ENCODE measurements around the gene RTBDN.
A peak's percentile ranks its signal among the peaks of the same experiment; 100 is the strongest.

The RTBDN gene
- total RNA-seq = 0 reads per million in 2 donors

DNA sequence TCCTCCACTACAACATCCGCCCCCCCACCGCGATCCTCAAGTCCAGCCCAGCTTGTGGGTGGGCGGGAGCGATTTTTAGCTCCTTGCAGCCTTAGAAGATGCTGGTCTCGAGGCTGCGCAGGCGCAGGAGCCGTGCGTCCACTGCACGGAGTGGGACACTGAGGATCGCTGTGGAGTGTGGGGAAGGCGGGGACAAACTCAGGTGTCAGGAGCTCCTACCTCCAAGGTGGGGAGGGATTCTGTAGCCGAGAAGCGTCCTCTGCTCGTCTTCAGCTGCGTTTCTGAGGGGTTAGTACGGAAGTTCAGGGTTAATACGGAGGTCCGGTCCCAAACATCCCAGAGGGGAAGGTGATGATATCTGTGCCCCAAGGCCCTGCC, at the start of gene RTBDN:
Gene RTBDN (minus strand): TSS at position 14 of the 378 bp plus-strand sequence. CDS start 4,600 bp downstream, outside the sequence.
- no peak for DNase-seq

DNA sequence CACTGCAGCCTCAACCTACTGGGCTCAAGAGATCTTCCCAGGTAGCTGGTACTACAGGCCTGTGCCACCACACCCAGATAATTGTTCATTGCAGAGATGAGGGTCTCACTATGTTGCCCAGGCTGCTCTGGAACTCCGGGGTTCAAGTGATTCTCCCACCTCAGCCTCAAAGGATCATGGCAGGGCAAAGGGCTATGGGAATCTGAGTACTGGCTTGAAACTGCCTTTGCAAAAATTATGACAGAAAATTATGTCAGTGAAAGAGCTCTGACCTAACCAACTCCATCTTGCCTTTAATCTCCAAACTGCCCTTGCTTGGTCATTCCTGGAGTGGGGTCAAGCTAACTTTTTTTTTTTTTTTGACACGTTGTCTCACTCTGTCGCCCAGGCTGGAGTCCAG, 48.2 kb upstream of the RTBDN start:
- DNase-seq = no peak

DNA sequence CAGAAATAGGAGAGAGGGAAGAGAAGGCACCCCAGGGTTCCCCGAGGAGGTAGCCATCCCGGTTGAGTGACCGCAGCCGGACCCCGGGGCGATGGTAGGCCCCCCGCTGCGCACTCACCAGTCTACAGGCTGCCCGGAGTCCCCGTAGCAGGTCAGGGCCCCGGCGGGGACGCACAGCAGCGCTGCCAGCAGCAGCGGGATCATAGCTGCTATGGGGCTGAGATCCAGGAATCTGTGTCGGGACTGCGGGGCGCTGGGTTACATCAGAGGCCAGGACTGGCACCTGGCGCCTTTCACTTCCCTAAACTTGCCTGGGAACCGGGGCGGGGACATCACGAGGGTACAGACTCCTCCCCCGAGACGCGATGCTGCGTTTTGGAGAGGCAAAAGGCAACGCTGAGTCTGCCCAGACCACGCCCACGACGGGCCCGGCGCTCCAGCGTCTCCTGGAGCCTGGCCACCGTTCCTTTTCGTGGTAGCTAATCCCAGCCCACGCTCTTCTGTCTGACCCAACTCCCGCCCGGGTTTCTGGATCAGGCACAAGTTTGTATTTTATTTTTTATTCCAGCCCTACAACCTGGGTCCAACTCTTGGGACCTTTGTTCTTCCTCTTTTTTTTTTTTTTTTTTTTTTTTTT, 46.9 kb upstream of the RTBDN start, which contains the start of gene DNASE2:
Gene DNASE2 (minus strand): TSS at position 278 of the 637 bp plus-strand sequence. CDS start 74 bp downstream, at position 204.
- peak; percentile 71 to 95 (median 83) for DNase-seq

DNA sequence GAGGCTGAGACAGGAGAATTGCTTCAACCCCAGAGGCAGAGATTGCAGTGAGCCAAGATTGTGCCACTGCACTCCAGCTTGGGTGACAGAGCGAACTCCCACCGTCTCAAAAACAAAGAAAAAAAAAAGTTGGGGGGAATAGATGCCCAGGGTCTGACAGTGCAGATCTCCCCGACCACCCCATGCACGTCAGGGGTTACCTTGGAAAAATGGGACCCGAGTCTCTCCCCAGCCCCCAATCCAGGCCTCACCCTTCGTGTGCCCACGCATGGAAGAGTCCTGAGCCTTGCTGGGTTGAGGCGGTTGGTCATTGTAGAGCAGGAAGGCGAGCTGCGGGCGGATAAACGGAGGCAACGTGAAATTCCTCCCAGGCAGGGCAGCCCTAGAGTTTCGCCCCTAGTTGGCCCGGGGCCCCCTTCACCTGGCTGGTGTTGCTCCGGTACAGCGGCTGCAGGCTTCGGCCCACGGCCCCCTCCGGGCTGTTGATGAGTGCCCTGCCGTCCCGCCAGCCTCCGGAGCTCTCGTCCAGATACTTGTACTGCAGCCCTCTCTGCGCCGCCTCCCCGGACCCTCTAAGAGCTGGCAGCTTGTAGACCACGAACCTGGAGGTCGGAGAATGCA, 46.3 kb upstream of the RTBDN start:
- no peak for DNase-seq

DNA sequence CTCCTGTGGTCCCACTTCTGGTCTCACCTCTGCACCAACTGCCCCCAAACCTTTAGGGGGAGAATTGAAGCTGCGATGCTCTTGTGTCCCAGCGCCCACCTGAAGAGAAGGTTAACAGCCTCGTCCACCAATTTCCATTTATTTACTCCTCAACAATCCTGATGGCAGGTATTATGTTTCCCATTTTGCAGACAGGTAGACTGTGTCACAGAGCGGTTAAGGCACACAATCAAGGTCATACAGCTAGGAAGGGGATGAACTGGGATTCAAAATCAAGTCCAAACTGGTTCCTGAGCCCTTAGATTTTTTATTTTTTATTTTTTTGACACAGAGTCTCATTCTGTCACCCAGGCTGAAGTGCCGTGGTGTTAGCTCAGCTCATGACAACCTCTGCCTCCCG, 40.7 kb upstream of the RTBDN start:
- DNase-seq = no peak

DNA sequence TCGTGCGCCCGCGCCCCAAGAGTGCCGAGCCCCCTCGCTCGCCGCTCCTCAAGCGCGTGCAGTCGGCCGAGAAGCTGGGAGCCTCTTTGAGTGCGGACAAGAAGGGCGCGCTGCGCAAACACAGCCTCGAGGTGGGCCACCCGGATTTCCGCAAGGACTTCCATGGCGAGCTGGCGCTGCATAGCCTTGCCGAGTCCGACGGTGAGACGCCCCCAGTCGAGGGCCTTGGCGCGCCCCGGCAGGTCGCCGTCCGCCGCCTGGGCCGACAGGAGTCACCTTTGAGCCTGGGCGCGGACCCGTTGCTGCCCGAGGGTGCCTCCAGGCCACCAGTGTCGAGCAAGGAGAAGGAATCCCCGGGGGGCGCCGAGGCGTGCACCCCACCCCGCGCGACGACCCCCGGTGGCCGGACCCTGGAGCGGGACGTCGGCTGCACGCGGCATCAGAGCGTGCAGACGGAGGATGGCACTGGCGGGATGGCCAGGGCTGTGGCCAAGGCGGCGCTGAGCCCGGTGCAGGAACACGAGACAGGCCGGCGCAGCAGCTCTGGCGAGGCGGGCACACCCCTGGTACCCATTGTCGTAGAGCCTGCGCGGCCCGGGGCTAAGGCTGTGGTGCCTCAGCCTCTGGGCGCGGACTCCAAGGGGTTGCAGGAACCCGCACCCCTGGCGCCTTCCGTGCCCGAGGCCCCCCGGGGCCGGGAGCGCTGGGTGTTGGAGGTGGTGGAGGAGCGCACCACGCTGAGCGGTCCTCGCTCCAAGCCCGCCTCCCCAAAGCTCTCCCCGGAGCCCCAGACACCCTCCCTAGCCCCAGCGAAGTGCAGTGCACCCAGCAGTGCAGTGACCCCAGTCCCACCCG, 39.7 kb upstream of the RTBDN start:
- DNase-seq = no peak

DNA sequence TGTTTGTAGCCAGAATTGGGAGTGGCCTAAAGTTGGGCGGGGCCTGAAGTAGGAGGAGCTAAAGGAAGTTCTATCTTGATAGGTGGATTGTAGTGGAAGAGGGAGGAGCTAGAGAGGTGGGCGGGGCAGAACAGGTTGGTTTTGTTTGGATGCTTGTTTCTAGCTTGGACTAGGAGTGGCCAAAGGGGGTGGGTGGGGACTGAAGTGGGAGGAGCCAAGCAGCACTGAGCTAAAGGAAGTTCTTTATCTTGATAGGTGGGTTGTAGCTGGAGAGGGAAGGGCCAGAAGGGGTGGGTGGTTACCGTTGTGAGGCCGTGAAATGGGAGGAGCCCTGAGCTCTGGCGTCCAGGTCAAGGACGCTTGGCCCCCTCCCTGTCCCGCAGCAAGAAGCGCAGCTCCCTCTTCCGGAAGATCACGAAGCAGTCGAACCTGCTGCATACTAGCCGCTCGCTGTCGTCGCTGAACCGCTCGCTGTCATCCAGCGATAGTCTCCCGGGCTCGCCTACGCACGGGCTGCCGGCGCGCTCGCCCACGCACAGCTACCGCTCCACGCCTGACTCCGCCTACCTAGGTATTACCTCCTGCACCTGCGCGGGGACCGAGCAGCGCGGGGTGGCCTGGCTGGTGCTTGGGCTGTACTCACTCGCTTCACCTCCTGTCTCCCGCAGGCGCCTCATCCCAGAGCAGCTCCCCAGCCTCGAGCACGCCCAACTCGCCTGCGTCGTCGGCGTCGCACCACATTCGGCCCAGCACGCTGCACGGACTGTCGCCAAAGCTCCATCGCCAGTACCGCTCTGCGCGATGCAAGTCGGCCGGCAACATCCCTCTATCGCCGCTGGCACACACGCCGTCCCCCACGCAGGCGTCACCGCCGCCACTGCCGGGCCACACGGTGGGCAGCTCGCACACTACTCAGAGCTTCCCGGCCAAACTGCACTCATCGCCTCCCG, 38.8 kb upstream of the RTBDN start:
- peak; percentile 35 to 77 (median 46) for DNase-seq

DNA sequence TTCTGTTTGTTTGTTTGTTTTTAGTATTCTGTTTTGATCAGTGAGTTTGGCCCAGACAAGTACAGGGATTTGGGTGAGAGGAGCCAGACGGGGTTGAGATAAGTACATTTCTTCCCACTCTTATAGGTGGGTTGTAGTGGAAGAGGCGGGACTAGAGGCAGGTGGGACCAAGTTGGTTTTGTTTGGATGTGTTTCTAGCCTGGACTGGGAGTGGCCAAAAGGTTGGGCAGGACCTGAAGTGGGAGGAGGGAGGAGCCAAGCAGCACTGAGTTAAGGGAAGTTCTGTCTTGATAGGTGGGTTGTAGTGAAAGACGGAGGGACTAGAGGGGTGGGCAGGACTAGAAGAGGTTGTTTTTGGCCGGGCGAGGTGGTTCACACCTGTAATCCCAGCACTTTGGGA, 37.9 kb upstream of the RTBDN start:
- DNase-seq = no peak

DNA sequence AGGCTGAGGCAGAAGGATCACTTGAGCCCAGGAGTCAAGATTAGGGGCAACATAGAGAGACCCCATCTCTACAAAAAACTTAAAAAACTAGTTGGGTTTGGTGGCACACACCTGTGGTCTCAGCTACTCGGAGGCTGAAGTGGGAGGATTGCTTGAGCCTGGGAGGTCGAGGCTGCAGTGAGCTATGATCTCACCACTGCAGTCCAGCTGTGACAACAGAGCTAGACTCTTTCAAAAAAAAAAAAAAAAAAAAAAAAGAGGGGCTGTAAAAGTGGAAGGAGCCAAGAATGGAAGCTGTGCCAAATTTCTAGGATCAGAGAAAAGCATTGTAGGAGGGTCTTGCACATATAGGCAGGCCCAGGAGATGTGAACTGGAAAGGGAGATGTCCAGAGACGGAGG, 37.3 kb upstream of the RTBDN start:
- DNase-seq = no peak

DNA sequence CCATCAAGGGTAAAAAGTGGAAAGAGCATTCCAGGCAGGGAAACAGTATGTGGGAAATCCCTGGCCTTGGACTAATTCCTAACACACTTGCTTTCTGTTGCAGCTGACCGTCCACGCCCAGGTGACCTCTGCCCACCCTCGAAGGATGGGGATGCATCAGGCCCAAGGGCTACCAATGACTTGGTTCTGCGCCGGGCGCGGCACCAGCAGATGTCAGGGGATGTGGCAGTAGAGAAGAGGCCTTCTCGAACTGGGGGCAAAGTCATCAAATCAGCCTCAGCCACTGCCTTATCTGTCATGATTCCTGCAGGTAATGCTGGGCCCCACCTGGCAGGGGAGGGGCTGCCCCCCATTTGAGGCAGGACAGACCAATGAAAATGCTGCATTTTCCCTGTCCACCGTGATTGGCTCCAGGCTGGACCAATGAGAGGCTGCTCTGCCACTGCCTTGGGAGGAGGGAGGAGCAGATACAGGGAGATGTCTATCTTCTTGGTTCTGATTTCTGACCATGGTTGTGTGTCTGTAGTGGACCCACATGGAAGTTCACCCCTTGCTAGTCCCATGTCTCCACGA, 34.2 kb upstream of the RTBDN start:
- no peak for DNase-seq

DNA sequence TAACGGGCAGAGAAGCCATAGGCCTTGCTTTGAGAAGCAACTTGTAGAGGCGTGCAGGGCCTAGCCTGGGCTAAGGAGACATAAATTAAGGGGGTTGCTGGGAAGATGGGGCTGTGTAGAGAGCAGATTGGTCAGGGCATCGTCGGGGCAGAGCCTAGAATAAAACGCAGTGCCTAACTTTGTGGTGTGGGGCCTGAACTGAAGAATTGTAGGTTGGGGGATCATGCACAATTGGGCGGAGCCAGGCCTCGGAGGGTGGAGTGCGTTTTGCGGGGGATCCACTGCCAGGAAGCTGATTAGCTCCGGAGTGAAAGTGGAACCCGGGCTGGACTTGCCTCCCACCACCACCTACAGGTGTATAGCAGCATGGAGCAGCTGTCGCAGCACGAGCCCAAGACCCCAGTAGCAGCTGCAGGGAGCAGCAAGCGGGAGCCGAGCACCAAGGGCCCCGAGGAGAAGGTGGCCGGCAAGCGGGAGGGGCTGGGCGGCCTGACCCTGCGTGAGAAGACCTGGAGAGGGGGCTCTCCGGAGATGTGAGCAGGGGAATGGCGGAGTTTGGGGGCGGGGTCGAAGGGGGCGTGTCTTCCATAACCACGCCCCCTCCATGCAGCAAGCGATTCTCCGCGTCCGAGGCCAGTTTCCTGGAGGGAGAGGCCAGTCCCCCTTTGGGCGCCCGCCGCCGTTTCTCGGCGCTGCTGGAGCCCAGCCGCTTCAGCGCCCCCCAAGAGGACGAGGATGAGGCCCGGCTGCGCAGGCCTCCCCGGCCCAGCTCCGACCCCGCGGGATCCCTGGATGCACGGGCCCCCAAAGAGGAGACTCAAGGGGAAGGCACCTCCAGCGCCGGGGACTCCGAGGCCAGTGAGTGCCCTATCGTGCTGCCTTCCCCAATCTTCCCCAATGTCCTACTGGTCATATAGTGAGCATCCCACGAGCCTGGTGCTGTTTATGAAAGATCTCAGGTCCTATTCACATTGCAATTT, 33.0 kb upstream of the RTBDN start:
- peak; percentile 32 to 66 (median 46) for DNase-seq

DNA sequence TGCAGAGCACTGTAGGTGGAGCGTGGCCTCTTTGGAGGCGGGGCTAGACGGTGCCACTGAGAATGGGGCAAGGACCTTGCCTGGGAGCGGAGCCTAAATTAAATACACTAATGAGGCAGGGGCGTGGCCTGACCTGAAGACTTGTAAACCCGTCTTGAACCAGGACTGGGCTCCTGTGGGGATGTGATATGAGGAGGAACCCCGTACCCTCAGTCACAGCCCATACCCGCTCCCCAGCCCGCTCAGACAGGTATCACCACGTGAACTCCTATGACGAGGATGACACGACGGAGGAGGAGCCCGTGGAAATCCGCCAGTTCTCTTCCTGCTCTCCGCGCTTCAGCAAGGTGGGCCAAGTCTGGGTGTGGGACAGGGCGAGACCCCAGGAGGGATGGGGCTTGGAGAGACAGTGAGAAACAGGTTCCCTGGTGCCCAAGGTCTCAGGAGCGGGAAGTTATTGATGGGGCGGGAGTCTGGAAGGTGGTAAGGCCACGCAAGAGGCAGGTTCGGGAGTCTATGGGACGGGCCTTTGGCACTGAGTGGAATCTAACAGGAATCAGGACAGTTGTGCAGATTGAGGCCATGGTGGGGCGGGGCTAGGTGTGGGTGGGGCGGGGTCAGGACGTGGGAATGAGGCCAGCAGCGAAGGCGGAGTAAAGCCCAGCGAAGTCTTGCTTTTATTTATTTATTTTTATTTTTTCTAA, 32.2 kb upstream of the RTBDN start:
- no peak for DNase-seq

DNA sequence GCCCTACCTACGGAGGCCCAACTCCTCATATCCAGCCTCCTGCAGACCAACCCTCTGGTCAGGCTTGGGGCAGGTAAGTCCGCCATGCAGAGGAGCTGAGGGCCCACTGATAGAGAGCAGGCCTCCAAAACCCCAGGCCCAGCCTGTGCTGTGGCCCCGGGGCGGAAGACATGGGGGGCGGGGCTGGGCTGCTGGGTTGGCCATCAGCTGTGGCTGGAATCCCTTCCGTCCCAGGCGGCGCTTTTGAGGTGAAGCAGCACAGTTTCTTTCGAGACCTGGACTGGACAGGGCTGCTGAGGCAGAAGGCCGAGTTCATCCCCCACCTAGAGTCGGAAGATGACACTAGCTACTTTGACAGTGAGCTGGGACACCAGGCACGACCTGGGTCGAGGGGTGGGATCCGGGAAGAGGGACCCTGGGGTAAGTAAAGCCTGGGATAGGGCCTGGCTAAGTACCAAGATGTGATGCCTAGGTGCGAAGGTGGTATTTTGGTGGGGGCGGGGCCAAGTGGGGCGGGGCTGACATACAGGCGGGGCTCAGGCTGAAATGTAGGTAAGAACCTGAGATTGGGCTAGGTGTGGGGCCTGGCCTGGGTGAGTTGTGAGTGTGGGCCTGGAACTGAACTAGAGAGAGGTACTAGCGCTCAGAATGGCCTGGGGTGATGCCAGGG, 31.5 kb upstream of the RTBDN start:
- no peak for DNase-seq

DNA sequence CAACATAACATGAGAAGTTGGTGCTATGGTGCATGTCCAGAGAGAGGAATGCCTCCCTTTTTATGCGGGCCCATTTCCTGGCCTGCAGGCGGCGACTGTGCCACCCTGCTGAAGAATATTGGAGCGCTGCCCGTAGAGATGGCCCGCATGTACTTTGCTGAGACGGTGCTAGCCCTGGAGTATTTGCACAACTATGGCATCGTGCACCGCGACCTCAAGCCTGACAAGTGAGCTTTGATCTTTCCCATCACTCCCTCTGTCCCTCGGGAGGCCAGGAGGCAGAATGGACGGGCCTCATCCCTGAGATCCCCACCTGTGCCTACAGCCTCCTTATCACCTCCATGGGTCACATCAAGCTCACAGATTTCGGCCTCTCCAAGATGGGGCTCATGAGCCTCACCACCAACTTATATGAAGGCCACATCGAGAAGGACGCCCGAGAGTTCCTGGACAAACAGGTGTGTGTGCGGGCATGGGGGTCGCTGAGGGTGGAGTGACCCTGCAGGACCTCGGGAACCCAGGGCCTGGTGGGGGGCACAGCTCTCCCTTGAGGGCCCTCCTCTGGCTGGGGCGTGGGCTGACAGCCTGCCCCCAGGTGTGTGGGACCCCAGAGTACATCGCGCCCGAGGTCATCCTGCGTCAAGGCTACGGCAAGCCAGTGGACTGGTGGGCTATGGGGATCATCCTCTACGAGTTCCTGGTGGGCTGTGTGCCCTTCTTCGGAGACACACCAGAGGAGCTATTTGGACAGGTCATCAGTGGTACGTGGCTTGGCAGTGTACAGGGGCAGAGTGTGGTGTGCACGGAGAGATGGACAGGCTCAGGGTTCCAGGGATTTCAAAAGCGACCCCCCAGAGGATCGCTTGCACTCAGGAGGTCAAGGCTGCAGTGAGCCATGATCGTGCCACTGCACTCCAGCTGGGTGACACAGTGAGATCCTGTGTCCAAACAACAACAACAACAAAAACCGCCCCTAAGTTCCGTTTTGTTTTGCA, 30.6 kb upstream of the RTBDN start:
- DNase-seq = no peak

DNA sequence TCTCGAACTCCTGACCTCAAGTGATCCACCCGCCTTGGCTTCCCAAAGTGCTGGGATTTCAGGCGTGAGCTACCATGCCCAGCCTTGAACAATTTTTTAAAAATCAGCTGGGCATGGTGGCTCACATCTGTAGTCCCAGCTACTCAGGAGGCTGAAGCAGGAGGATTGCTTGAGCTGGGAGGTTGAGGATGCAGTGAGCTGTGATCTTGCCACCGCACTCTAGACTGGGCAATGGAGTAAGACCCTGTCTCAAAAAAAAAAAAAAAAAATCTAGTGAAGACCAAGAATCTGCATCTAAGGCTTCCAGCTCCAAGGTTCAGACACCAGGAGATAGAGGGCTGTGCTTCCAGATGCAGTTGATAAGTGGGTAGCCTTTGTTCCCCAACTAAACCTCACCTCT, 29.8 kb upstream of the RTBDN start:
- no peak for DNase-seq

DNA sequence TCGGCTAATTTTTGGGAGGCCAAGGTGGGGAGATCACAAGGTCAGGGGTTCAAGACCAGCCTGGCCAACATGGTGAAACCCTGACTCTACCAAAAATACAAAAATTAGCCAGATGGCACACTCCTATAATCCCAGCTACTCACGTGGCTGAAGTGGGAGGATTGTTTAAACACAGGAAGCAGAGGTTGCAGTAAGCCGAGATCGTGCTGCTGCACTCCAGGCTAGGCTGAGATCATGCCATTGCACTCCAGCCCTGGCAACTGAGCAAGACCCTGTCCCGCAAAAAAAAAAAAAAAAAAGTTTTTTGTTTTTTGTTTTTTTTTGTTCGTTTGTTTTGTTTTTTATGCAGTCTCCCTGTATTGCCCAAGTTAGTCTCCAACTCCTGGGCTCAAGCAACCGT, 25.2 kb upstream of the RTBDN start:
- no peak for DNase-seq

DNA sequence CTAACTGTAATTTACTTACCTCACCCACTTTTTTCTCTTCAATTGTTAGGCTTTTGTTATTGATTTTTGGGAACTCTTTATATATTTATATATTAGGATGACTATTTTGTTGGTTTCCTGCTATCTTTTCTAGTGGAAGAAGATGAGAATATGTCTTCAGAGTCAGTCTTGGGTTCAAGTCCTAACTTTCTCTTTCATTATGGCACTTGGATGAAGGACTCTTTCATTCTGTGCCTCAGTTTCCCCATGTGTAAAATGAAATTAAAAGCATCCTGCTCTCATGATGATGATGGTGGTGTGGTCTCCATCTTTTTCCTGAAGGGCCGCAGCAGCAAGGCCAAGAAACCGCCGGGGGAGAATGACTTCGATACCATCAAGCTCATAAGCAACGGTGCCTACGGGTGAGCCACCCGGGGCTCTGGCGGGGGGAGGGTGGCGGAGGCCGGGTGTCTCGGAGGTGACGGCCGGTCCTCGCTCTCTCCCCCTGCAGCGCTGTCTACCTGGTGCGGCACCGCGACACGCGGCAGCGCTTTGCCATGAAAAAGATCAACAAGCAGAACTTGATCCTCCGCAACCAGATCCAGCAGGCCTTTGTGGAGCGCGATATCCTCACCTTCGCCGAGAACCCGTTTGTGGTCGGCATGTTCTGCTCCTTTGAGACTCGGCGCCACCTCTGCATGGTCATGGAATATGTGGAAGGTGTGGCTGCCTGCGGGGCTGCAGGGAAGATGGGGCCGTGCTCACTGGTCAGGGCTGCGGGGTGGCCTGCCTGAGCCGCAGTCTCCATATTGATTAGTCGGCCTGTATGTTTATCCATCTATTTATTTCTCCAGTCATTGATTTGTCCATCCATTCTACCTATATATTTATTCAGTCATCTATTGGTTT, 23.9 kb upstream of the RTBDN start:
- DNase-seq = no peak
